ENCODE measurements around the gene LRP6.

DNA sequence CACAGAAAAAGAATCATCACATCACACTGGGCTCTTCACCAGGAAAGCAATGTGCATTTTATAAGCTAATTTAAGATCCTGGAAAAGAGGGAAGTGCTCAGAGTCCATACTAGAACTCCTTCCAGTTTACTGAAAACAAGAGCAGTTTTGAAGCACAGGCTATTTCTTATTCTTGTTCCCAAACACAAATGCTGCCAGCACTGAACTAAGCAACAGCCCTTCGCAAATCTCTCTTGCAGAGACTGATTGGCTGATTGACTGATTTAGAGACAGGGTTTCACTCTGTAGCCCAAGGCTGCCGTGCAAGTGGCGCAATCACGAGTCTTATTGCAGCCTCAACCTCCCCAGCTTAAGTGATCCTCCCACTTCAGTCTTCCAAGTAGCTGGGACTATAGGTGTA is 151.3 kb downstream of the LRP6 start:
- TF ChIP-seq, protein P1, sequence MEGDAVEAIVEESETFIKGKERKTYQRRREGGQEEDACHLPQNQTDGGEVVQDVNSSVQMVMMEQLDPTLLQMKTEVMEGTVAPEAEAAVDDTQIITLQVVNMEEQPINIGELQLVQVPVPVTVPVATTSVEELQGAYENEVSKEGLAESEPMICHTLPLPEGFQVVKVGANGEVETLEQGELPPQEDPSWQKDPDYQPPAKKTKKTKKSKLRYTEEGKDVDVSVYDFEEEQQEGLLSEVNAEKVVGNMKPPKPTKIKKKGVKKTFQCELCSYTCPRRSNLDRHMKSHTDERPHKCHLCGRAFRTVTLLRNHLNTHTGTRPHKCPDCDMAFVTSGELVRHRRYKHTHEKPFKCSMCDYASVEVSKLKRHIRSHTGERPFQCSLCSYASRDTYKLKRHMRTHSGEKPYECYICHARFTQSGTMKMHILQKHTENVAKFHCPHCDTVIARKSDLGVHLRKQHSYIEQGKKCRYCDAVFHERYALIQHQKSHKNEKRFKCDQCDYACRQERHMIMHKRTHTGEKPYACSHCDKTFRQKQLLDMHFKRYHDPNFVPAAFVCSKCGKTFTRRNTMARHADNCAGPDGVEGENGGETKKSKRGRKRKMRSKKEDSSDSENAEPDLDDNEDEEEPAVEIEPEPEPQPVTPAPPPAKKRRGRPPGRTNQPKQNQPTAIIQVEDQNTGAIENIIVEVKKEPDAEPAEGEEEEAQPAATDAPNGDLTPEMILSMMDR (conservative IDR thresholded peaks at IDR 0.05 in 1 of 2, IDR thresholded peaks at IDR 0.05 in 1 of 2; ENCODE audit: low read depth in 1 of 2, low read length in 2 of 2): no peak
- no peak for TF ChIP-seq EZH2 (IDR thresholded peaks at IDR 0.05; ENCODE audit: low read length, missing control alignments)
